Activated B cell treated with CpG ODN at 0.5 μM for 24 hours (primary cell): Measurements from ENCODE around the gene FFAR4. TPM values are rescaled to one million over a fixed set of nuclear protein-coding genes. Genes with fewer than 3 reads are reported as not detected.
"Not testable (repeated sequence)": the region's sequence is repeated elsewhere in the genome, so short reads cannot be mapped to it uniquely, and the experiment has no call there.

ENCODE experiments used
- ATAC-seq: fragments of 200-7000 bp; cut with Tn5 transposase; one replicate; pipeline ENCODE4 v1.10.0; 2021; ENCODE audit warnings: low read depth, mild to moderate bottlenecking, moderate library complexity
- CTCF ChIA-PET: fragments of 350-600 bp; sonication (Branson Sonifier 250); formaldehyde crosslinking; loops from one replicate; lab custom pipeline; 2021; ENCODE audit warnings: antibody characterized with exemption; lab: Charles Lee
- POLR2A ChIA-PET: fragments of 350-600 bp; sonication (Branson Sonifier 250); formaldehyde crosslinking; loops from one replicate; lab custom pipeline; 2021; ENCODE audit warnings: antibody characterized with exemption; lab: Charles Lee
- DNase-seq: peaks from one replicate; pipeline ENCODE4 v3.0.0; 2022
- H3K27ac Mint-ChIP-seq: one replicate; pipeline ENCODE4 v1.8.0; 2020; ENCODE audit warnings: mixed read lengths
- H3K27me3 Mint-ChIP-seq: one replicate; pipeline ENCODE4 v1.8.0; 2021; ENCODE audit warnings: mixed read lengths
- H3K36me3 Mint-ChIP-seq: one replicate; pipeline ENCODE4 v1.8.0; 2021; ENCODE audit warnings: low read depth, mixed read lengths
- H3K4me1 Mint-ChIP-seq: one replicate; pipeline ENCODE4 v1.8.0; 2021; ENCODE audit warnings: mixed read lengths
- H3K4me3 Mint-ChIP-seq: one replicate; pipeline ENCODE4 v1.8.0; 2020; ENCODE audit warnings: mild to moderate bottlenecking, mixed read lengths
- H3K9me3 Mint-ChIP-seq: one replicate; pipeline ENCODE4 v1.8.0; 2020; ENCODE audit warnings: mixed read lengths
- CTCF ChIP-seq: fragments of 200-600 bp; IDR thresholded peaks from one replicate; pipeline ENCODE4 v1.8.0; 2022; ENCODE audit warnings: antibody characterized with exemption, mild to moderate bottlenecking
- intact Hi-C: fragments of 100-400 bp; cut with micrococcal nuclease; formaldehyde crosslinking; loops from one replicate; pipeline ENCODE4 v1.15.1; 2024
- total RNA-seq: library from RNA; stranded (reverse); gene quantifications from 2 replicates; pipeline ENCODE4 v1.2.3, GENCODE V29; 2022

The FFAR4 gene
- total RNA-seq: not detected in 2 replicates

- intact Hi-C loops: no loop called here
- DNase-seq: no peak
- Mint-ChIP-seq H3K36me3 (no peaks in the 10 kb centered on the region), H3K9me3 (no peaks in the 10 kb centered on the region), H3K27me3 (peaks cover 53% of the 10 kb centered on the region), H3K4me3 (no peak within 1 kb of the TSS), H3K27ac (no peak within 1 kb of the TSS), H3K4me1 (peaks cover 3% of the 10 kb centered on the region)
- ChIA-PET POLR2A (no interaction called here), CTCF (no interaction called here)
- TF ChIP-seq CTCF: no peak
- no peak for ATAC-seq
These were observed at the start of gene FFAR4 for GRCh38 chr10:93566435-93567276. Gene FFAR4, plus strand, starts transcription at chr10:93566665. Its CDS starts 56 bp downstream, at chr10:93566721.

- intact Hi-C loops: no loop called here
- ChIA-PET POLR2A (no interaction called here), CTCF (no interaction called here)
- no peak overlapping the region for H3K4me3 Mint-ChIP-seq
- DNase-seq (no peak), ATAC-seq (no peak)
- peaks cover 9% of the 10 kb centered on the region for H3K4me1 Mint-ChIP-seq
- H3K36me3 Mint-ChIP-seq: no peaks in the 10 kb centered on the region
- H3K27me3 Mint-ChIP-seq: no peaks in the 10 kb centered on the region
- H3K9me3 Mint-ChIP-seq: no peaks in the 10 kb centered on the region
- TF ChIP-seq CTCF: no peak
- H3K27ac Mint-ChIP-seq: no peak overlapping the region
These were observed 47.9 kb upstream of the FFAR4 start for GRCh38 chr10:93518531-93518930.

GRCh38 chr10:93535293-93535692 lies 31.2 kb upstream of the FFAR4 start:
- Mint-ChIP-seq H3K27ac (no peak overlapping the region), H3K4me3 (no peak overlapping the region), H3K27me3 (peaks cover 8% of the 10 kb centered on the region), H3K4me1 (no peaks in the 10 kb centered on the region), H3K36me3 (no peaks in the 10 kb centered on the region), H3K9me3 (no peaks in the 10 kb centered on the region)
- TF ChIP-seq CTCF: no peak
- ATAC-seq (no peak), DNase-seq (no peak)
- intact Hi-C loops: no loop called here
- CTCF ChIA-PET: no interaction called here
- POLR2A ChIA-PET: no interaction called here

- H3K4me3 Mint-ChIP-seq, CTCF ChIA-PET, H3K27me3 Mint-ChIP-seq, H3K9me3 Mint-ChIP-seq, ATAC-seq, POLR2A ChIA-PET, H3K4me1 Mint-ChIP-seq, DNase-seq, H3K27ac Mint-ChIP-seq, H3K36me3 Mint-ChIP-seq, intact Hi-C loops: not testable (repeated sequence)
These were observed 25.6 kb upstream of the FFAR4 start for GRCh38 chr10:93540871-93541270.

GRCh38 chr10:93541402-93542357 lies 24.8 kb upstream of the FFAR4 start:
- H3K4me3 Mint-ChIP-seq: no peak overlapping the region
- intact Hi-C loops: no loop called here
- DNase-seq: no peak

More at GRCh38 chr10:93541402-93542357, 24.8 kb upstream of the FFAR4 start:
- Mint-ChIP-seq H3K27ac (no peak overlapping the region), H3K9me3 (no peaks in the 10 kb centered on the region), H3K4me1 (no peaks in the 10 kb centered on the region), H3K36me3 (no peaks in the 10 kb centered on the region), H3K27me3 (peaks cover 5% of the 10 kb centered on the region)
- ChIA-PET CTCF (no interaction called here), POLR2A (no interaction called here)
- TF ChIP-seq CTCF: no peak
- no peak for ATAC-seq
